CD4-positive, alpha-beta T cell (primary cell): ENCODE data around the gene LAMP2. TPM values are rescaled to one million over a fixed set of nuclear protein-coding genes. Genes with fewer than 3 reads are reported as not detected.
A peak's percentile ranks its signal among the peaks of the same experiment; 100 is the strongest.

Experiments
- ATAC-seq: fragments of 200-7000 bp; cut with Tn5 transposase; one replicate; pipeline ENCODE4 v1.10.0; 2022; ENCODE audit warnings: mild to moderate bottlenecking; ENCODE audit not compliant: poor library complexity
- CTCF ChIA-PET: fragments of 350-600 bp; sonication (Branson Sonifier 250); formaldehyde crosslinking; loops from one replicate; lab custom pipeline; 2021; ENCODE audit warnings: antibody characterized with exemption, inconsistent platforms; lab: Charles Lee
- POLR2A ChIA-PET: fragments of 350-600 bp; sonication (Branson Sonifier 250); formaldehyde crosslinking; loops from one replicate; lab custom pipeline; 2021; ENCODE audit warnings: antibody characterized with exemption, inconsistent platforms; lab: Charles Lee
- DNase-seq, 14 experiments: peaks; one replicate each; pipeline ENCODE4 v3.0.0-alpha.2; 2013 to 2020; ENCODE audit warnings: mixed read lengths in 2 of 14
- H3K27ac ChIP-seq, 2 donors: one replicate each; pipeline versions ENCODE4 v1.5.1 to v1.7.0; 2013; ENCODE audit warnings: low read length in 2 of 2, low read depth in 1 of 2, mild to moderate bottlenecking in 1 of 2
- H3K27me3 ChIP-seq, 2 experiments: 1 replicate in 1 of 2; 2 replicates in 1 of 2; pipeline versions ENCODE4 v1.6.1 to v1.7.0; 2013; ENCODE audit warnings: low read length in 2 of 2, control low read depth in 1 of 2, mild to moderate bottlenecking in 1 of 2, moderate library complexity in 1 of 2; ENCODE audit not compliant: insufficient read depth in 2 of 2, control insufficient read depth in 1 of 2
- H3K36me3 ChIP-seq: one replicate; pipeline ENCODE4 v1.6.1; 2013; ENCODE audit warnings: low read length, control low read depth; ENCODE audit not compliant: insufficient read depth
- H3K4me1 ChIP-seq: one replicate; pipeline ENCODE4 v1.6.1; 2013; ENCODE audit warnings: low read length, control low read depth; ENCODE audit not compliant: insufficient read depth
- H3K4me3 ChIP-seq: one replicate; pipeline ENCODE4 v1.5.1; 2013; ENCODE audit warnings: mild to moderate bottlenecking, low read length, moderate library complexity
- H3K9me3 ChIP-seq, 2 experiments: 1 replicate in 1 of 2; 2 replicates in 1 of 2; pipeline versions ENCODE4 v1.6.1 to v1.7.0; 2013; ENCODE audit warnings: low read length in 2 of 2, mild to moderate bottlenecking in 2 of 2, control low read depth in 1 of 2, moderate library complexity in 1 of 2; ENCODE audit not compliant: control insufficient read depth in 1 of 2, insufficient read depth in 1 of 2
- H3K27ac Mint-ChIP-seq: one replicate; pipeline ENCODE4 v1.8.0; 2020; ENCODE audit warnings: mixed read lengths
- H3K27me3 Mint-ChIP-seq: one replicate; pipeline ENCODE4 v1.8.0; 2021; ENCODE audit warnings: mixed read lengths
- H3K36me3 Mint-ChIP-seq: one replicate; pipeline ENCODE4 v1.8.0; 2021; ENCODE audit warnings: low read depth, mixed read lengths
- H3K4me1 Mint-ChIP-seq: one replicate; pipeline ENCODE4 v1.8.0; 2021; ENCODE audit warnings: low read depth, mixed read lengths
- H3K4me3 Mint-ChIP-seq: one replicate; pipeline ENCODE4 v1.8.0; 2020; ENCODE audit warnings: mild to moderate bottlenecking, mixed read lengths
- H3K9me3 Mint-ChIP-seq: one replicate; pipeline ENCODE4 v1.8.0; 2020; ENCODE audit warnings: mixed read lengths
- CTCF ChIP-seq: fragments of 200-600 bp; IDR thresholded peaks from one replicate; pipeline ENCODE4 v1.8.0; 2022; ENCODE audit warnings: antibody characterized with exemption, mild to moderate bottlenecking
- intact Hi-C, 2 experiments: fragments of 100-400 bp; cut with DNase I in 1 of 2; cut with micrococcal nuclease in 1 of 2; formaldehyde crosslinking; loops; one replicate each; pipeline versions ENCODE4 v1.15.1 to v1.9.0; 2023 to 2025; cut with DNase I, micrococcal nuclease
- total RNA-seq, 174 experiments: library from RNA in 2 of 174; stranded (reverse) in 2 of 174; gene quantifications; one replicate each; pipeline ENCODE4 v1.2.3 and lab custom pipeline; 2021 to 2026

The LAMP2 gene
- total RNA-seq, 2 experiments from 2014 or later: 13.4 to 15.4 TPM

GRCh38 chrX:120456973-120457372 is 12.1 kb downstream of the LAMP2 start:
- Histone ChIP-seq H3K27me3 (no peaks in the 10 kb centered on the region), H3K36me3 (peaks cover 2% of the 10 kb centered on the region), H3K27ac (peak overlapping the region; percentile 9 to 21), H3K4me3 (peak overlapping the region; percentile 19), H3K4me1 (peaks cover 7% of the 10 kb centered on the region), H3K9me3 (no peaks in the 10 kb centered on the region)
- H3K27me3 Mint-ChIP-seq: no peaks in the 10 kb centered on the region
- peak; percentile 35 for ATAC-seq
- peak overlapping the region; percentile 65 for H3K27ac Mint-ChIP-seq
- intact Hi-C loops: no loop called here
- H3K4me3 Mint-ChIP-seq: peak overlapping the region; percentile 70
- no peaks in the 10 kb centered on the region for H3K9me3 Mint-ChIP-seq
- no peak for TF ChIP-seq CTCF
- CTCF ChIA-PET: interaction anchor here (1.2 to 2.9 kb wide), 3 partner anchors 18 to 148 kb away, joined by 3 to 14 read pairs (median 5); no protein-coding TSS in a partner anchor
- H3K4me1 Mint-ChIP-seq: peaks cover 60% of the 10 kb centered on the region
- POLR2A ChIA-PET: interaction anchor here (0.8 to 2.3 kb wide), 6 partner anchors 12 to 207 kb away, joined by 3 to 8 read pairs (median 4); partner anchors contain the start of genes LAMP2, MCTS1 and ZBTB33
- H3K36me3 Mint-ChIP-seq: peaks cover 23% of the 10 kb centered on the region
- peak in 3 of 14 experiments; percentile 54 to 59 (median 54) for DNase-seq

GRCh38 chrX:120453985-120454384 is 15.1 kb downstream of the LAMP2 start:
- peaks cover 4% of the 10 kb centered on the region for H3K4me1 ChIP-seq
- ATAC-seq (no peak), DNase-seq (no peak)
- no peaks in the 10 kb centered on the region for H3K9me3 ChIP-seq
- H3K4me3 Mint-ChIP-seq: no peak overlapping the region
- ChIA-PET CTCF (interaction anchor here (0.7 to 0.9 kb wide), 2 partner anchors 47 to 145 kb away, joined by 3 read pairs; no protein-coding TSS in a partner anchor), POLR2A (no interaction called here)
- H3K4me3 ChIP-seq: no peak overlapping the region
- H3K27me3 ChIP-seq: no peaks in the 10 kb centered on the region
- H3K27ac Mint-ChIP-seq: peak overlapping the region; percentile 5
- H3K36me3 Mint-ChIP-seq: peaks cover 35% of the 10 kb centered on the region
- H3K27ac ChIP-seq: no peak overlapping the region
- H3K36me3 ChIP-seq: peaks cover 2% of the 10 kb centered on the region
- H3K9me3 Mint-ChIP-seq: no peaks in the 10 kb centered on the region
- no peak for TF ChIP-seq CTCF
- peaks cover 45% of the 10 kb centered on the region for H3K4me1 Mint-ChIP-seq
- intact Hi-C loops: loop anchor here in 1 of 2 experiments (5.0 kb wide), 1 partner anchor 72 kb away; no protein-coding TSS in a partner anchor
- H3K27me3 Mint-ChIP-seq: no peaks in the 10 kb centered on the region

GRCh38 chrX:120452131-120452530 is 17.0 kb downstream of the LAMP2 start:
- peaks cover 13% of the 10 kb centered on the region for H3K36me3 ChIP-seq
- ATAC-seq (peak; percentile 43), DNase-seq (peak in 4 of 14 experiments; percentile 14 to 38 (median 33))
- no peaks in the 10 kb centered on the region for H3K27me3 ChIP-seq
- CTCF ChIA-PET: interaction anchor here (1.1 to 1.3 kb wide), 2 partner anchors 9 to 143 kb away, joined by 3 read pairs; no protein-coding TSS in a partner anchor
- H3K9me3 Mint-ChIP-seq: no peaks in the 10 kb centered on the region
- no peak for TF ChIP-seq CTCF
- H3K27ac Mint-ChIP-seq: no peak overlapping the region
- no peaks in the 10 kb centered on the region for H3K27me3 Mint-ChIP-seq
- H3K4me3 ChIP-seq: no peak overlapping the region
- intact Hi-C loops: loop anchor here in 1 of 2 experiments (5.0 kb wide), 1 partner anchor 70 kb away; no protein-coding TSS in a partner anchor
- H3K27ac ChIP-seq: no peak overlapping the region
- H3K4me1 Mint-ChIP-seq: peaks cover 26% of the 10 kb centered on the region
- no peaks in the 10 kb centered on the region for H3K9me3 ChIP-seq
- peaks cover 41% of the 10 kb centered on the region for H3K36me3 Mint-ChIP-seq
- H3K4me3 Mint-ChIP-seq: no peak overlapping the region
- POLR2A ChIA-PET: interaction anchor here (0.9 to 1.0 kb wide), 2 partner anchors 13 to 109 kb away, joined by 3 read pairs; partner anchors contain the start of gene CUL4B
- H3K4me1 ChIP-seq: no peaks in the 10 kb centered on the region
